Measurements from ENCODE around the gene OR13C8.

GRCh38 chr9:104618104-104618503 lies 49.1 kb downstream of the OR13C8 start, which contains the start of gene OR13C9:
- TF ChIP-seq, protein P1, sequence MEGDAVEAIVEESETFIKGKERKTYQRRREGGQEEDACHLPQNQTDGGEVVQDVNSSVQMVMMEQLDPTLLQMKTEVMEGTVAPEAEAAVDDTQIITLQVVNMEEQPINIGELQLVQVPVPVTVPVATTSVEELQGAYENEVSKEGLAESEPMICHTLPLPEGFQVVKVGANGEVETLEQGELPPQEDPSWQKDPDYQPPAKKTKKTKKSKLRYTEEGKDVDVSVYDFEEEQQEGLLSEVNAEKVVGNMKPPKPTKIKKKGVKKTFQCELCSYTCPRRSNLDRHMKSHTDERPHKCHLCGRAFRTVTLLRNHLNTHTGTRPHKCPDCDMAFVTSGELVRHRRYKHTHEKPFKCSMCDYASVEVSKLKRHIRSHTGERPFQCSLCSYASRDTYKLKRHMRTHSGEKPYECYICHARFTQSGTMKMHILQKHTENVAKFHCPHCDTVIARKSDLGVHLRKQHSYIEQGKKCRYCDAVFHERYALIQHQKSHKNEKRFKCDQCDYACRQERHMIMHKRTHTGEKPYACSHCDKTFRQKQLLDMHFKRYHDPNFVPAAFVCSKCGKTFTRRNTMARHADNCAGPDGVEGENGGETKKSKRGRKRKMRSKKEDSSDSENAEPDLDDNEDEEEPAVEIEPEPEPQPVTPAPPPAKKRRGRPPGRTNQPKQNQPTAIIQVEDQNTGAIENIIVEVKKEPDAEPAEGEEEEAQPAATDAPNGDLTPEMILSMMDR (IDR thresholded peaks at IDR 0.05 in 4 of 5, conservative IDR thresholded peaks at IDR 0.05 in 1 of 5) = no peak
- TF ChIP-seq POLR2A (IDR thresholded peaks at IDR 0.05) = no peak
